SU-DHL-6 (cell line): ENCODE results near the gene ICE1.
"Not testable (repeated sequence)": the region's sequence is repeated elsewhere in the genome, so short reads cannot be mapped to it uniquely, and the experiment has no call there.

ENCODE experiments used
- H2AFZ ChIP-seq: fragments of 200-600 bp; sonication (generic); 2 replicates; pipeline ENCODE4 v1.6.1; 2014; ENCODE audit warnings: low read depth, mild to moderate bottlenecking, moderate library complexity, mixed read lengths, antibody characterized with exemption, low read length; ENCODE audit not compliant: severe bottlenecking
- H3F3A ChIP-seq: fragments of 200-600 bp; shearing (Covaris generic); 2 replicates; pipeline ENCODE4 v1.6.0; 2016; ENCODE audit warnings: antibody characterized with exemption, mild to moderate bottlenecking; ENCODE audit not compliant: insufficient read depth
- H3K27ac ChIP-seq: fragments of 200-600 bp; sonication (generic); 2 replicates; pipeline ENCODE4 v1.5.1; 2016; ENCODE audit warnings: low read depth, mild to moderate bottlenecking, low read length, moderate library complexity, mixed read lengths
- H3K27me3 ChIP-seq: fragments of 200-600 bp; sonication (generic), shearing (Covaris generic); 2 replicates; pipeline ENCODE4 v1.6.0; 2014; ENCODE audit warnings: mild to moderate bottlenecking, low read length
- H3K36me3 ChIP-seq: fragments of 200-600 bp; sonication (generic); 2 replicates; pipeline ENCODE4 v1.6.1; 2014; ENCODE audit warnings: mild to moderate bottlenecking, low read length, mixed read lengths
- H3K4me2 ChIP-seq: fragments of 300-600, 200-600 bp; shearing (Covaris generic), sonication (generic); 2 replicates; pipeline ENCODE4 v1.6.0; 2014; ENCODE audit warnings: low read length, low read depth, mild to moderate bottlenecking; ENCODE audit not compliant: poor library complexity, severe bottlenecking
- H3K4me3 ChIP-seq: fragments of 200-600 bp; sonication (generic); 2 replicates; pipeline ENCODE4 v1.5.1; 2014; ENCODE audit warnings: antibody characterized with exemption, low read length, mild to moderate bottlenecking, mixed read lengths; ENCODE audit not compliant: insufficient read depth, poor library complexity, severe bottlenecking
- H3K79me2 ChIP-seq: fragments of 200-600 bp; sonication (generic); 2 replicates; pipeline ENCODE4 v1.6.1; 2014; ENCODE audit warnings: mild to moderate bottlenecking, low read length, moderate library complexity; ENCODE audit not compliant: insufficient read depth
- H3K9ac ChIP-seq: fragments of 200-600 bp; sonication (generic); 2 replicates; pipeline ENCODE4 v1.7.0; 2014; ENCODE audit warnings: mild to moderate bottlenecking, low read length
- H3K9me2 ChIP-seq: fragments of 200-600 bp; sonication (generic); replicated peaks from 2 replicates; pipeline ENCODE4 v1.6.1; 2014; ENCODE audit warnings: low read length; ENCODE audit not compliant: insufficient read depth
- H3K9me3 ChIP-seq: fragments of 200-600 bp; sonication (generic); 2 replicates; pipeline ENCODE4 v1.6.1; 2014; ENCODE audit warnings: low read length, mixed read lengths; ENCODE audit not compliant: insufficient read depth
- H4K20me1 ChIP-seq: fragments of 200-600 bp; sonication (generic); 2 replicates; pipeline ENCODE4 v1.6.1; 2014; ENCODE audit warnings: low read depth, mild to moderate bottlenecking, antibody characterized with exemption, low read length, moderate library complexity, mixed read lengths
- CTCF ChIP-seq: fragments of 200-600 bp; sonication (generic); IDR thresholded peaks from one replicate; pipeline ENCODE4 v1.5.1; 2017; ENCODE audit warnings: antibody characterized with exemption, mild to moderate bottlenecking, low read length, moderate library complexity; ENCODE audit not compliant: insufficient read depth, poor library complexity, severe bottlenecking
- EZH2phosphoT487 ChIP-seq: fragments of 200-600 bp; sonication (generic), shearing (Covaris generic); conservative IDR thresholded peaks from 2 replicates; pipeline ENCODE4 v1.6.1; 2018; ENCODE audit warnings: mild to moderate bottlenecking, antibody characterized with exemption, low read length, moderate library complexity, mixed read lengths

Gene ICE1

GRCh38 chr5:5492087-5492933 is 69.8 kb downstream of the ICE1 start:
- Histone ChIP-seq H2AFZ (no peak overlapping the region), H3K36me3 (no peaks in the 10 kb centered on the region), H4K20me1 (no peaks in the 10 kb centered on the region), H3K79me2 (no peaks in the 10 kb centered on the region), H3K27me3 (no peaks in the 10 kb centered on the region), H3K9me2 (no peaks in the 10 kb centered on the region), H3K4me2 (peak overlapping the region; percentile 25), H3K27ac (no peak overlapping the region), H3K9ac (no peak overlapping the region), H3F3A (no peaks in the 10 kb centered on the region), H3K9me3 (no peaks in the 10 kb centered on the region), H3K4me3 (no peak overlapping the region)
- peak; percentile 71 for TF ChIP-seq CTCF
- no peak for TF ChIP-seq EZH2phosphoT487

- not testable (repeated sequence) for H3F3A ChIP-seq, H3K4me3 ChIP-seq, H3K27me3 ChIP-seq, H3K36me3 ChIP-seq, H4K20me1 ChIP-seq, H3K4me2 ChIP-seq, H3K9me2 ChIP-seq, H3K9me3 ChIP-seq, H2AFZ ChIP-seq, H3K9ac ChIP-seq, H3K79me2 ChIP-seq, H3K27ac ChIP-seq
Measured at GRCh38 chr5:5492934-5493271, 70.4 kb downstream of the ICE1 start.

- peak overlapping the region; percentile 41 for H3K4me2 ChIP-seq
Measured at GRCh38 chr5:5494489-5495402, 72.3 kb downstream of the ICE1 start.

More at GRCh38 chr5:5494489-5495402, 72.3 kb downstream of the ICE1 start:
- Histone ChIP-seq H3K27ac (no peak overlapping the region), H3K9ac (no peak overlapping the region), H4K20me1 (no peaks in the 10 kb centered on the region), H3K79me2 (no peaks in the 10 kb centered on the region), H3K9me2 (no peaks in the 10 kb centered on the region), H3F3A (no peaks in the 10 kb centered on the region), H3K9me3 (no peaks in the 10 kb centered on the region), H3K4me3 (no peak overlapping the region), H3K27me3 (no peaks in the 10 kb centered on the region), H2AFZ (no peak overlapping the region), H3K36me3 (no peaks in the 10 kb centered on the region)
- no peak for TF ChIP-seq CTCF
- no peak for TF ChIP-seq EZH2phosphoT487
